Upper lobe of right lung (tissue), 1 donor: ENCODE results near the gene KIFC3. TPM values are rescaled to one million over a fixed set of nuclear protein-coding genes. Genes with fewer than 3 reads are reported as not detected.

Experiments used
- ATAC-seq: fragments of 200-7000 bp; cut with Tn5 transposase; one replicate; pipeline ENCODE4 v1.9.1; 2020; ENCODE audit warnings: mild to moderate bottlenecking, moderate library complexity
- DNase-seq: peaks from one replicate; pipeline ENCODE4 v3.0.0-alpha.2; 2020
- H3K27ac ChIP-seq: fragments of 200-600 bp; one replicate; pipeline ENCODE4 v1.8.0; 2022
- H3K27me3 ChIP-seq: fragments of 200-600 bp; one replicate; pipeline ENCODE4 v1.8.0; 2022; ENCODE audit warnings: mild to moderate bottlenecking
- H3K36me3 ChIP-seq: fragments of 200-600 bp; one replicate; pipeline ENCODE4 v1.8.0; 2022
- H3K4me1 ChIP-seq: fragments of 200-600 bp; one replicate; pipeline ENCODE4 v1.8.0; 2022
- H3K4me3 ChIP-seq: fragments of 200-600 bp; one replicate; pipeline ENCODE4 v1.8.0; 2022; ENCODE audit warnings: mild to moderate bottlenecking
- H3K9me3 ChIP-seq: fragments of 200-600 bp; one replicate; pipeline ENCODE4 v1.8.0; 2022
- CTCF ChIP-seq: fragments of 200-600 bp; IDR thresholded peaks from one replicate; pipeline ENCODE4 v1.8.0; 2022; ENCODE audit warnings: antibody characterized with exemption
- intact Hi-C: fragments of 100-400 bp; cut with DNase I; formaldehyde crosslinking; loops from one replicate; pipeline ENCODE4 v1.11.0; 2022
- total RNA-seq: library from RNA; stranded (reverse); fragmentation: NEBNext Ultra II Directional; extraction: Animal tissue kit (Norgen Biotek cat#: 25700); gene quantifications from one replicate; pipeline ENCODE4 v1.2.1, GENCODE V29; 2021
- donor health status: DM: no; HTN: yes; CAD: no; lungs with severe emphysema.

KIFC3 gene
- total RNA-seq, 1 donor from 2014 or later, result 99.1 TPM

GRCh38 chr16:57740423-57741071 lies 61.7 kb downstream of the KIFC3 start:
- H3K9me3 ChIP-seq, result no peaks in the 10 kb centered on the region
- no peaks in the 10 kb centered on the region for H3K36me3 ChIP-seq
- TF ChIP-seq CTCF, result no peak
- H3K4me1 ChIP-seq, result peaks cover 15% of the 10 kb centered on the region
- no peak overlapping the region for H3K4me3 ChIP-seq
- ATAC-seq (no peak), DNase-seq (no peak)
- H3K27me3 ChIP-seq, result no peaks in the 10 kb centered on the region
- no peak overlapping the region for H3K27ac ChIP-seq
- intact Hi-C loops, result no loop called here

GRCh38 chr16:57739756-57740422 lies 62.4 kb downstream of the KIFC3 start:
- ATAC-seq (no peak), DNase-seq (no peak)
- no peak for TF ChIP-seq CTCF
- H3K27ac ChIP-seq, result no peak overlapping the region
- H3K27me3 ChIP-seq, result no peaks in the 10 kb centered on the region
- H3K4me1 ChIP-seq, result peaks cover 15% of the 10 kb centered on the region
- no peaks in the 10 kb centered on the region for H3K36me3 ChIP-seq
- no peaks in the 10 kb centered on the region for H3K9me3 ChIP-seq
- no peak overlapping the region for H3K4me3 ChIP-seq
- intact Hi-C loops, result no loop called here

GRCh38 chr16:57738844-57739243 lies 63.4 kb downstream of the KIFC3 start:
- Histone ChIP-seq H3K36me3 (no peaks in the 10 kb centered on the region), H3K27me3 (no peaks in the 10 kb centered on the region), H3K4me1 (peaks cover 22% of the 10 kb centered on the region), H3K4me3 (no peak overlapping the region), H3K9me3 (no peaks in the 10 kb centered on the region), H3K27ac (no peak overlapping the region)
- no peak for DNase-seq
- no peak for ATAC-seq
- TF ChIP-seq CTCF, result no peak
- intact Hi-C loops, result no loop called here

GRCh38 chr16:57736419-57737351 lies 65.6 kb downstream of the KIFC3 start:
- Histone ChIP-seq H3K36me3 (no peaks in the 10 kb centered on the region), H3K4me1 (peaks cover 22% of the 10 kb centered on the region), H3K4me3 (peak overlapping the region; percentile 66), H3K27ac (peak overlapping the region; percentile 85), H3K27me3 (no peaks in the 10 kb centered on the region), H3K9me3 (no peaks in the 10 kb centered on the region)
- intact Hi-C loops, result no loop called here
- peak; percentile 5 for ATAC-seq
- no peak for TF ChIP-seq CTCF
- peak; percentile 67 for DNase-seq

- Histone ChIP-seq H3K9me3 (no peaks in the 10 kb centered on the region), H3K4me1 (peaks cover 22% of the 10 kb centered on the region), H3K27me3 (no peaks in the 10 kb centered on the region), H3K4me3 (peak within 1 kb of the TSS; percentile 85), H3K27ac (peak within 1 kb of the TSS; percentile 93), H3K36me3 (no peaks in the 10 kb centered on the region)
- ATAC-seq (no peak), DNase-seq (no peak)
- intact Hi-C loops, result no loop called here
- TF ChIP-seq CTCF, result no peak
Observed at GRCh38 chr16:57735755-57736418, 66.4 kb downstream of the KIFC3 start, which contains the start of gene KATNB1. KATNB1 (plus strand) TSS chr16:57735770; CDS start chr16:57737244, 1,474 bp downstream.
